ENCODE data around the gene MLC1. TPM values are rescaled to one million over a fixed set of nuclear protein-coding genes. Genes with fewer than 3 reads are reported as not detected.

MLC1 gene
- total RNA-seq, 1 donor from 2014 or later = 0.09 TPM

DNA sequence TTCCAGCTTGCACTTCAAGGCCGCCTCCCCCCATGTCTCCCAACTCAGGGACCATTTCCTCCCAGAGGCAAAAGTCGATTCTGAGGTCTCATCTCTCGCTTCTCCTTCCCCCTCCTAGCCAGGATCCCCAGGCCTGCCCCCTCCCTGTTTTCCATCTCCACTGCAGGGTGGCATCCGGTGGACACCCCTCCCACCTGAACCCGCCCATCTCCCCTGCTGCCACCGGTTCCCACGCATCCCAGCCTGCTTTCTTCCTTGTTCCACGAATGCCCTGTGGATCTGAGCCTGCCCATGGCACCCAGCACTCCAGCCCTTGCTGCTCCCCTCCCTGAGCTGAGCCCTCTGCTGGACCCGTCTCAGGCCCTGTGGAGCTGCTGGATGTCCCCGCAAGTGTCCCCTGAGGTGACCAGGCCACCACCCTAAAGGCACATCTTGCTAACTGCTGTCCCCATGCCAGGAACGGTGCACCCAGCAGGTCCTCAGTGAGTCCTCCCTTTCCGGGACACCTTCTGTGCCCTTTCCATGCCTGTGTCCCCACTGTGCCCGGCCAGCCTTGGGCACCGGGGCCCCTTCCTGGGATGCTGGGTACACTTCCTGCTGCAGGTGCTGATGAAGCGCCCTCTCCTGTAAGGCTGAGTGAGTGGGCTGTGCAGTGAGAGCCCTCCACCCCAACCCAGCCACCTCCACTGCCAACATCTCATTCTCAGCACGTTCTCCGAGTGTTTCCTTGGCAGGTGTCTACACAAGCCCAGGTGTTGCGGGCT is 73.6 kb downstream of the MLC1 start:
- H3K27ac ChIP-seq (ENCODE audit: low read depth, low read length) = no peak overlapping the region
- Mint-ChIP-seq H3K4me1 (ENCODE audit: low read depth, unreplicated experiment) (no peaks in the 10 kb centered on the region), H3K27me3 (ENCODE audit: low read depth, unreplicated experiment) (peaks cover 34% of the 10 kb centered on the region), H3K4me3 (ENCODE audit: unreplicated experiment) (no peak overlapping the region), H3K9me3 (ENCODE audit: unreplicated experiment) (peaks cover 2% of the 10 kb centered on the region), H3K27ac (ENCODE audit: unreplicated experiment) (no peak overlapping the region), H3K36me3 (ENCODE audit: low read depth, unreplicated experiment) (no peaks in the 10 kb centered on the region)
- H2AFZ ChIP-seq (ENCODE audit: low read depth, low read length) = no peak overlapping the region
- no peaks in the 10 kb centered on the region for H3K79me2 ChIP-seq (ENCODE audit: insufficient read depth, low read length)
- no peak overlapping the region for H3K4me3 ChIP-seq (ENCODE audit: insufficient read depth, low read depth, low read length)
- TF ChIP-seq, protein P1, sequence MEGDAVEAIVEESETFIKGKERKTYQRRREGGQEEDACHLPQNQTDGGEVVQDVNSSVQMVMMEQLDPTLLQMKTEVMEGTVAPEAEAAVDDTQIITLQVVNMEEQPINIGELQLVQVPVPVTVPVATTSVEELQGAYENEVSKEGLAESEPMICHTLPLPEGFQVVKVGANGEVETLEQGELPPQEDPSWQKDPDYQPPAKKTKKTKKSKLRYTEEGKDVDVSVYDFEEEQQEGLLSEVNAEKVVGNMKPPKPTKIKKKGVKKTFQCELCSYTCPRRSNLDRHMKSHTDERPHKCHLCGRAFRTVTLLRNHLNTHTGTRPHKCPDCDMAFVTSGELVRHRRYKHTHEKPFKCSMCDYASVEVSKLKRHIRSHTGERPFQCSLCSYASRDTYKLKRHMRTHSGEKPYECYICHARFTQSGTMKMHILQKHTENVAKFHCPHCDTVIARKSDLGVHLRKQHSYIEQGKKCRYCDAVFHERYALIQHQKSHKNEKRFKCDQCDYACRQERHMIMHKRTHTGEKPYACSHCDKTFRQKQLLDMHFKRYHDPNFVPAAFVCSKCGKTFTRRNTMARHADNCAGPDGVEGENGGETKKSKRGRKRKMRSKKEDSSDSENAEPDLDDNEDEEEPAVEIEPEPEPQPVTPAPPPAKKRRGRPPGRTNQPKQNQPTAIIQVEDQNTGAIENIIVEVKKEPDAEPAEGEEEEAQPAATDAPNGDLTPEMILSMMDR (IDR thresholded peaks at IDR 0.05; ENCODE audit: insufficient read depth, low read depth, low read length) = no peak
- TF ChIP-seq EZH2 (IDR thresholded peaks at IDR 0.05; ENCODE audit: insufficient read depth, low read length) = peak; percentile 34
- no peaks in the 10 kb centered on the region for H4K20me1 ChIP-seq (ENCODE audit: insufficient read depth, low read length)
- peaks cover 41% of the 10 kb centered on the region for H3K27me3 ChIP-seq (ENCODE audit: insufficient read depth, low read length)
- DNase-seq (ENCODE audit: low read depth) (no peak), FAIRE-seq (no peak)
- no peak overlapping the region for H3K4me2 ChIP-seq (ENCODE audit: low read length)
- no peaks in the 10 kb centered on the region for H3K36me3 ChIP-seq (ENCODE audit: insufficient read depth, low read length)
- no peaks in the 10 kb centered on the region for H3K9me3 ChIP-seq (ENCODE audit: insufficient read depth, low read depth, low read length)
- H3K4me1 ChIP-seq (ENCODE audit: insufficient read depth, low read length) = peaks cover under 1% of the 10 kb centered on the region
- H3K9ac ChIP-seq (ENCODE audit: low read length) = no peak overlapping the region

GRCh38 chr22:50010676-50011446 is 74.4 kb downstream of the MLC1 start:
- Histone ChIP-seq H3K4me2 (ENCODE audit: low read length) (no peak overlapping the region), H3K27ac (ENCODE audit: low read depth, low read length) (no peak overlapping the region), H2AFZ (ENCODE audit: low read depth, low read length) (no peak overlapping the region), H3K27me3 (ENCODE audit: insufficient read depth, low read length) (peaks cover 41% of the 10 kb centered on the region), H3K9ac (ENCODE audit: low read length) (no peak overlapping the region), H3K4me1 (ENCODE audit: insufficient read depth, low read length) (no peaks in the 10 kb centered on the region), H3K9me3 (ENCODE audit: insufficient read depth, low read depth, low read length) (no peaks in the 10 kb centered on the region), H3K36me3 (ENCODE audit: insufficient read depth, low read length) (no peaks in the 10 kb centered on the region), H3K79me2 (ENCODE audit: insufficient read depth, low read length) (no peaks in the 10 kb centered on the region), H4K20me1 (ENCODE audit: insufficient read depth, low read length) (no peaks in the 10 kb centered on the region), H3K4me3 (ENCODE audit: insufficient read depth, low read depth, low read length) (no peak overlapping the region)
- no peaks in the 10 kb centered on the region for H3K4me1 Mint-ChIP-seq (ENCODE audit: low read depth, unreplicated experiment)
- H3K27me3 Mint-ChIP-seq (ENCODE audit: low read depth, unreplicated experiment) = peaks cover 31% of the 10 kb centered on the region
- H3K36me3 Mint-ChIP-seq (ENCODE audit: low read depth, unreplicated experiment) = no peaks in the 10 kb centered on the region
- H3K9me3 Mint-ChIP-seq (ENCODE audit: unreplicated experiment) = peaks cover 2% of the 10 kb centered on the region
- no peak overlapping the region for H3K4me3 Mint-ChIP-seq (ENCODE audit: unreplicated experiment)
- TF ChIP-seq, protein P1 (IDR thresholded peaks at IDR 0.05; ENCODE audit: insufficient read depth, low read depth, low read length) = no peak
- peak; percentile 46 for TF ChIP-seq EZH2 (IDR thresholded peaks at IDR 0.05; ENCODE audit: insufficient read depth, low read length)
- FAIRE-seq (no peak), DNase-seq (ENCODE audit: low read depth) (no peak)
- no peak overlapping the region for H3K27ac Mint-ChIP-seq (ENCODE audit: unreplicated experiment)
